AG20443 (cell line): ENCODE measurements around the gene AAK1.
A peak's percentile ranks its signal among the peaks of the same experiment; 100 is the strongest.
"Not testable (repeated sequence)": the region's sequence is repeated elsewhere in the genome, so short reads cannot be mapped to it uniquely, and the experiment has no call there.

ENCODE experiments used
- DNase-seq: peaks from one replicate; pipeline ENCODE4 v3.0.0; 2012; ENCODE audit warnings: low spot score, mixed read lengths

The AAK1 gene

GRCh38 chr2:69643602-69644505 lies at the start of gene AAK1:
Gene AAK1, minus strand, starts transcription at chr2:69643739. Its CDS starts 699 bp downstream, at chr2:69643040.
- peak; percentile 96 for DNase-seq

- peak; percentile 58 for DNase-seq
These were observed 48.9 kb upstream of the AAK1 start for GRCh38 chr2:69692424-69692823.

GRCh38 chr2:69689969-69690368 lies 46.4 kb upstream of the AAK1 start:
- DNase-seq: no peak

DNA sequence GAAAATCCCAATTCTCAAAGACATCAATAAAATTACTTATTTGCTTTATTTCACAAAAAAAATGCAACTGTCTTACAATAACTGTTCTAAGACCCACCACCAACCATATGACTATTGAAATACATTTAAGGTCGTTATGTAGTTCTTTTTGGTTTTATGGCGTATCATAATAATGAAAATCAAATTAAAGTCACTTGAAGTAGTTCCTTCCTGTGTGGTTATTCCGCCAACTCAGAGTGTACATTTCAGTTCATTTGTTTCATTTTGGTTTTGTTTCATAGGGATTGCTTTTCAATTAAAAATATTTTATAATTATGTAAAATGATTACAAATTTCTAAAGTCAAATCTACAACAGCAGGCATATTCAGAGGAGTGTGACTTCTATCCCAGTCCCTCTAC lies 45.9 kb upstream of the AAK1 start:
- no peak for DNase-seq

DNA sequence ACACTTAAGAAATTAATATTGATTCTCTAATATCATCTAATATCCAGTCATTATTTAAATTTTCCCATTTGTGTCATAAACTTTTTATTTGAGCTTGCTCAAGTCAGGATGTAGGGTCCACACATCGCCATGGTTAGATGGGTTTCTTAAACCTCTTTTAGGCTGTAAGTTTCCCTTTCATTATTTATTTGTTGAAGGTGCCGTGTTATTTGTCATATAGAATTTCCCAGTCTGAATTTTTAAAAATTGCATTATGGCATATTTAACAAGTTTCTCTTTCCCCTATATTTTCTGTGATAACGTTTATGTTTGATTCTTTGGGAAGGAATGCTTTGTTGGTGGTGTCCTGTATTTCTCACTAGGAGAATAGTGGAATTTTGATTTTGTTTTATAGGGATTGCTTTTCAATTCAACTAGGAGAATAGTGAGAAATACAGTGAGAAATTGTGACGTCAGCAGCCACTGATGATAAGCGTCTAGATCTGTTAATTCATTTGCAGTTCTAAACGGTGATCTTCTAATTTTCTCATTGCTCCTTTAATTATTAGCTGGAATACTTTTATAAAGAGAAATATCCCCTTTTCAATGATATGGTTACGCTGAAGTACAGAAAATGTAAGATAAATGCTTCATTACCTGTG lies 44.6 kb upstream of the AAK1 start:
- no peak for DNase-seq

- DNase-seq: no peak
These were observed 43.3 kb upstream of the AAK1 start for GRCh38 chr2:69686813-69687212.

DNA sequence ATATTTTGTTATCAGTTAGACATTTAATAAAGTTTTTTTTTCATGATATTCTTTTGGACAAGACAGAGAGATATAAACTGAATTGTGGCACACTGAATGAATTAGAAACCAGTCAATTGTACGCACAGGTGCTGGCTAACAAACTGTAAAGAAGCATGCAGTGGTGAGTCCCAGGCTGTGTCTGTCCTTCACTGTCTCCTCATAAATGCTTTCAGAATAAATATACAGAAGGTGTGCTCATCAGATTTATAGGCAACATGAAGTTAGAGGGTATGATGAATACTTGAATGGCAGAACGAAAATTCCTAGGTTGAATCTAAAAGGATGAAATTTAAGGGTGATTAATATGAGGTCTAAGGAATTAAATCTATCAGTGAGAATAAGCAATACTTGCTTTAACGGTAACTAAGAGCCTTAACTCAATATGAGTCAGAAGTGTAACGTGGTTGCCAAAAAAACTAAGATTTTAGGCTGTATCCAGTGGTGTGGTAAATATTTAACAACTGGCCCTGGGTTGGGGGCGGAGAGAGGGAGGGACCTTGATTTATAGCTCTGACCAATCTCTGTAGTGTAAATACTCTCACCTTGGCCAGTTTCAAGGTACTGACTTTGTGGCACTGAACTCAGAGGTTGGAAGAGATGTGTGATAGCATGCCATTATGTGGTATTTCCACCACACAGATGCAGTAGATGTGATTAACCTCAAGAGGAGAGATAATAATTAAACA lies 41.9 kb upstream of the AAK1 start:
- peak; percentile 17 for DNase-seq

DNA sequence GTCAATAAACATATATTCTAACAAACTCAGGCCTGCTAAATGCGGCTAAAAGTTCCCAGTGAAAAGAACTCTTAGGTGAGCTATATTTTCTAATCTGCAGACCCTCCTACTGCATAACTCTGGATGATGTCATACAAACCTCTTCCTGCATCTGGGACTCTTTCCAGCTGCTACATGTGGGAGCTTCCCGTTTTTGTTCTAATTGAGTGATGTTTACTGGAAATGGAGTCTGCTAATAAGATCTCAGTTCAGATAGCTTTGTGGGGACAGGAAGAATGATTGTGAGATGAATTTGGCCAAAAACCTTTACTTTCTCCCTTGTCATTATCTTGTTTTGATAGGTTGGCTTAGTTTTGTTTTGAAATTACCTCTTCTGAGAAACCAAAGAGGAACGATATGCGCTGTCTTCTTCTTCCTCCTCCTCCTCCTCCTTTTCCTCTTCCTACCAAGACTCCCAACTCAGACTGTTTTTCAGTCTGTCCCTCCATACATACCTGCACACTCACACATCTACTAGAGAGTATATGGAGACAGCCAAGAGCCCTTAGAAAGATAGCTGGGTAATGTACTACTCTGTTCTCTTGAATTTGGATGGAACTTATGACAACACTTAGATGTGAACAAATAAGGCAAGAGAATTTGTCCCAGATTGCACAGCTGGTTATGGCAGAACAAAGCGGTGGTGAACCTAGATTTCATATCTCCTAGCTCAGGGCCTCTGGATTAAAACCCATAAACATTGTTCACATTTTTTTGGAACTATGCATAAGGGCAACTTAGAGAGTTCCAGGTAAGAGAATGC lies 39.8 kb upstream of the AAK1 start:
- peak; percentile 59 for DNase-seq

GRCh38 chr2:69682525-69682924 lies 39.0 kb upstream of the AAK1 start:
- no peak for DNase-seq

DNA sequence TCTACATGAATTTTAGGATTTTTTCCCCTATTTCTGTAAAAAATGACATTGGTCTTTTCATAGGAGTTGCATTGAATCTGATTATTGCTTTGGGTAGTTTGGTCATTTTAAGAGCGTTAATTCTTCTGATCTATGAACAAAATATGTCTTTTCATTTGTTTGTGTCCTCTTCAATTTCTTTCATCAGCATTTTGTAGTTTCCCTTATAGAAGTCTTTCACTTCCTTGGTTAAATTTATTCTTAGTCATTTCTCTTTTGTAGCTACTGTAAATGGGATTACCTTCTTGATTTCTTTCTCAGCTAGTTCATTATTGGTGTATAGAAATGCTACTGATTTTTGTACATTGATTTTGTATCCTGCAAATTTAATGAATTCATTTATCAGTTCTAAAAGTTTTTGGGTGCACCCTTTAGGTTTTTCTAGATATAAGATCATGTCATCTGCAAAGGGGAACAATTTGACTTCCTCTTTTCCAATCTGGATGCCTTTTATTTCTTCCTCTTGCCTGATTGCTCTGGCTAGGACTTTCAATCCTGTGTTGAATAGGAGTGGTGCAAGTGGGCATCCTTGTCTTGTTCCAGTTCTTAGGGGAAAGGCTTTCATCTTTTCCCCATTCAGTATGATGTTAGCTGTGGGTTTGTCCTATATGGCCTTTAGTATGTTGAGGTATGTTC lies 36.6 kb upstream of the AAK1 start:
- no peak for DNase-seq

DNA sequence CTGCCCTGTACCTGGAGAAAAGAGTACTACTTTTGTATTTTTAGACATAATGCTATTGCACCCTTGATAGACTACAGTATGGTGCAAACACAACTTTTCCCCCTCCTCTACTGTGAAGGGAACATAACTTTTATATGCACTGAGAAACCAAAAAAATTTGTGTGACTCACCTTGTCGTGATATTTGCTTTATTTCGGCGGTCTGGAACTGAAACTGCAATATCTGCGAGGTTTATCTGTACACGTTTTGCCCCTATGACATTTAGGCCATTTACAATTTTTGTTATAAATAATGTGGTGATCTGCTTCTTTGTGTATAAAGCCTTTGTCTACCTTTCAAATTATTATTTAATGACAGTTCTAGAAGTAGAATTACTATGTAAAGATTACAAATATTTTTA lies 34.4 kb upstream of the AAK1 start:
- DNase-seq: no peak

- no peak for DNase-seq
These were observed 32.6 kb upstream of the AAK1 start for GRCh38 chr2:69676146-69676545.

GRCh38 chr2:69674316-69674670 lies 30.8 kb upstream of the AAK1 start:
- DNase-seq: no peak

- DNase-seq: not testable (repeated sequence)
These were observed 29.6 kb upstream of the AAK1 start for GRCh38 chr2:69673098-69673497.

GRCh38 chr2:69669666-69670065 lies 26.1 kb upstream of the AAK1 start:
- DNase-seq: no peak

- DNase-seq: no peak
These were observed 25.1 kb upstream of the AAK1 start for GRCh38 chr2:69668598-69668997.

GRCh38 chr2:69667805-69668382 lies 24.4 kb upstream of the AAK1 start:
- DNase-seq: no peak

DNA sequence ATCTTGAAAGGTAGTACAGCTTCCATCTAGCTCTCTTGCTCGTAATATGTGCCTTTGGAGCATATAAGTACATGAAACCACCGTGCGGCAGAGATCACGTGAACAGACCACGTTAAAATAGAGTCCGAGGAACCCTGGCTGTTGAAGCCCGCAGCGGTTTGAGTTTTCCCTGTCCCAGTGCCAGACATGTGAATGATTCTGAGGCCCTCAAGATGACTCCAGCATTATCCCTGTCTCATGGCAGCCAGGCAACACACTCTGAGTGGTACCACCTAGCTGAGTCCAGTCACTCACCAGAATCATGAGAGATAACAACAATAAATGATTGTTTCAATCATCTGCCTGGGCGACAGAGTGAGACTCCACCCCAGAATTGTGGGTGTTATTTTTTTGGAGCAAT lies 21.6 kb upstream of the AAK1 start:
- no peak for DNase-seq

GRCh38 chr2:69663860-69664259 lies 20.3 kb upstream of the AAK1 start:
- DNase-seq: no peak

- not testable (repeated sequence) for DNase-seq
These were observed 19.0 kb upstream of the AAK1 start for GRCh38 chr2:69662547-69662946.

DNA sequence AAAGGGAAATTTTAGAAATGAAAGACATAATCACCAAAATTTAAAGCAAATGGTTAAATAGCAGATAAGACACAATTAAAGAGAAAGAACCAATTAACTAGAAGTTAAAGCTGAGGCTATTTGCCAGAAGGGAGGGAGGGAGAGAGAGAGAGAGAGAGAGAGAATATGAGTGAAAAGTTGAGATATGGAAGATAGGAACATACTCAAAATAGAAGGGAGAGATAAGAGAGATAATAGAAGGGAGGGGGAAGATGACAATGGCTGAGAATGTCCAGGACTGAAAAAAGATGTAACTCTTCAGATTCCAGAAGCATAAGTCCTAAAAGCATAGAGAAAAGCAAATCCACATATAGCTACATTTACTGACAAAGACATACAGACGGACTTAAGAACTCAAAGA lies 17.1 kb upstream of the AAK1 start:
- DNase-seq: no peak
